ENCODE measurements around the gene TRIM2. TPM values are rescaled to one million over a fixed set of nuclear protein-coding genes. Genes with fewer than 3 reads are reported as not detected.

The TRIM2 gene
- total RNA-seq, 1 experiment from 2014 or later: 41.4 TPM

DNA sequence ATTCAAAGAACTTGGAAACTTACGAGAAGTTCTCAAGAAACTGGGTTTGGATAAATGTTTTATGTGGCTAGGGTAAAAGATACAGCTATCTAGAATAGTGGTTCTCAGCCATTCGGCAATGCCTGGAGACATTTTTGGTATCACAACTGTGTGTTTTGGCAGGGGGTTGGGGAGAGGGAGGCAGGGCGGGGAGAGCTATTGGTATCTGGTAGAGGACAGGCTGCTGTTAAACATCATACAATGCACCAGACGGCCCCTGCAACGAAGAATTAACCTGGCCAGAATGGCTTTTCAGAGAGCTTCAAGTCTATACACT lies 89.5 kb downstream of the TRIM2 start:
- ATAC-seq (no peak), DNase-seq (ENCODE audit: low read depth, low spot score) (no peak)
- H3K9ac ChIP-seq (ENCODE audit: low read length): no peak overlapping the region
- intact Hi-C loops (cut with micrococcal nuclease): no loop called here
- ChIA-PET POLR2A (no interaction called here), CTCF (no interaction called here), RAD21 (ENCODE audit: low non-redundant PET in 1 of 2, low total read pairs in 2 of 2, uncharacterized antibody in 2 of 2, unreplicated experiment in 2 of 2) (no interaction called here)
- H3K79me2 ChIP-seq (ENCODE audit: insufficient read depth, low read length): no peaks in the 10 kb centered on the region
- no peak overlapping the region for H3K4me3 ChIP-seq (replicated peaks in 1 of 2; ENCODE audit: low read depth in 1 of 2, low read length in 2 of 2)
- H3K4me1 ChIP-seq (ENCODE audit: control insufficient read depth in 1 of 2, insufficient read depth in 2 of 2, low read length in 2 of 2): no peaks in the 10 kb centered on the region
- no peak overlapping the region for H3K27ac ChIP-seq (ENCODE audit: low read depth, low read length)
- no peaks in the 10 kb centered on the region; the same call in 1 of the 2 replicates for H4K20me1 ChIP-seq (ENCODE audit: insufficient read depth)
- H3K27me3 ChIP-seq (ENCODE audit: insufficient read depth, low read length): no peaks in the 10 kb centered on the region
- H3K9me2 ChIP-seq (ENCODE audit: insufficient read depth): no peaks in the 10 kb centered on the region
- H3K36me3 ChIP-seq (ENCODE audit: control insufficient read depth in 1 of 2, insufficient read depth in 2 of 2, low read length in 2 of 2): no peaks in the 10 kb centered on the region
- no peak overlapping the region for H2AFZ ChIP-seq (ENCODE audit: low read depth, low read length, poor library complexity, severe bottlenecking)
- TF ChIP-seq ZNF274 (IDR thresholded peaks at IDR 0.05; ENCODE audit: low read depth, low read length) (no peak), SP1 (IDR thresholded peaks at IDR 0.05; ENCODE audit: low read depth) (no peak), POLR2A (IDR thresholded peaks at IDR 0.05; ENCODE audit: borderline replicate concordance, extremely low read depth, insufficient read depth, insufficient read length) (no peak), FOSL1 (IDR thresholded peaks at IDR 0.05; ENCODE audit: low read depth) (no peak), POLR2AphosphoS5 (IDR thresholded peaks at IDR 0.05; ENCODE audit: low read depth, low read length) (no peak), ELF1 (IDR thresholded peaks at IDR 0.05; ENCODE audit: borderline replicate concordance, low read depth) (no peak), RAD21 (IDR thresholded peaks at IDR 0.05; ENCODE audit: low read depth) (no peak), EZH2 (IDR thresholded peaks at IDR 0.05) (no peak), JUND (IDR thresholded peaks at IDR 0.05) (no peak), EZH2phosphoT487 (IDR thresholded peaks at IDR 0.05; ENCODE audit: borderline replicate concordance) (no peak), YY1 (IDR thresholded peaks at IDR 0.05; ENCODE audit: extremely low read depth, insufficient replicate concordance, low read depth, low read length) (no peak), CEBPB (IDR thresholded peaks at IDR 0.05; ENCODE audit: low read depth) (no peak), ZFX (IDR thresholded peaks at IDR 0.05) (no peak), EGR1 (IDR thresholded peaks at IDR 0.05; ENCODE audit: low read depth) (no peak), SRF (IDR thresholded peaks at IDR 0.05; ENCODE audit: low read depth) (no peak), CBX3 (IDR thresholded peaks at IDR 0.05; ENCODE audit: low read depth) (no peak)
- TF ChIP-seq, protein P1, sequence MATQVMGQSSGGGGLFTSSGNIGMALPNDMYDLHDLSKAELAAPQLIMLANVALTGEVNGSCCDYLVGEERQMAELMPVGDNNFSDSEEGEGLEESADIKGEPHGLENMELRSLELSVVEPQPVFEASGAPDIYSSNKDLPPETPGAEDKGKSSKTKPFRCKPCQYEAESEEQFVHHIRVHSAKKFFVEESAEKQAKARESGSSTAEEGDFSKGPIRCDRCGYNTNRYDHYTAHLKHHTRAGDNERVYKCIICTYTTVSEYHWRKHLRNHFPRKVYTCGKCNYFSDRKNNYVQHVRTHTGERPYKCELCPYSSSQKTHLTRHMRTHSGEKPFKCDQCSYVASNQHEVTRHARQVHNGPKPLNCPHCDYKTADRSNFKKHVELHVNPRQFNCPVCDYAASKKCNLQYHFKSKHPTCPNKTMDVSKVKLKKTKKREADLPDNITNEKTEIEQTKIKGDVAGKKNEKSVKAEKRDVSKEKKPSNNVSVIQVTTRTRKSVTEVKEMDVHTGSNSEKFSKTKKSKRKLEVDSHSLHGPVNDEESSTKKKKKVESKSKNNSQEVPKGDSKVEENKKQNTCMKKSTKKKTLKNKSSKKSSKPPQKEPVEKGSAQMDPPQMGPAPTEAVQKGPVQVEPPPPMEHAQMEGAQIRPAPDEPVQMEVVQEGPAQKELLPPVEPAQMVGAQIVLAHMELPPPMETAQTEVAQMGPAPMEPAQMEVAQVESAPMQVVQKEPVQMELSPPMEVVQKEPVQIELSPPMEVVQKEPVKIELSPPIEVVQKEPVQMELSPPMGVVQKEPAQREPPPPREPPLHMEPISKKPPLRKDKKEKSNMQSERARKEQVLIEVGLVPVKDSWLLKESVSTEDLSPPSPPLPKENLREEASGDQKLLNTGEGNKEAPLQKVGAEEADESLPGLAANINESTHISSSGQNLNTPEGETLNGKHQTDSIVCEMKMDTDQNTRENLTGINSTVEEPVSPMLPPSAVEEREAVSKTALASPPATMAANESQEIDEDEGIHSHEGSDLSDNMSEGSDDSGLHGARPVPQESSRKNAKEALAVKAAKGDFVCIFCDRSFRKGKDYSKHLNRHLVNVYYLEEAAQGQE (IDR thresholded peaks at IDR 0.05; ENCODE audit: low read depth): no peak
- TF ChIP-seq, protein P2, sequence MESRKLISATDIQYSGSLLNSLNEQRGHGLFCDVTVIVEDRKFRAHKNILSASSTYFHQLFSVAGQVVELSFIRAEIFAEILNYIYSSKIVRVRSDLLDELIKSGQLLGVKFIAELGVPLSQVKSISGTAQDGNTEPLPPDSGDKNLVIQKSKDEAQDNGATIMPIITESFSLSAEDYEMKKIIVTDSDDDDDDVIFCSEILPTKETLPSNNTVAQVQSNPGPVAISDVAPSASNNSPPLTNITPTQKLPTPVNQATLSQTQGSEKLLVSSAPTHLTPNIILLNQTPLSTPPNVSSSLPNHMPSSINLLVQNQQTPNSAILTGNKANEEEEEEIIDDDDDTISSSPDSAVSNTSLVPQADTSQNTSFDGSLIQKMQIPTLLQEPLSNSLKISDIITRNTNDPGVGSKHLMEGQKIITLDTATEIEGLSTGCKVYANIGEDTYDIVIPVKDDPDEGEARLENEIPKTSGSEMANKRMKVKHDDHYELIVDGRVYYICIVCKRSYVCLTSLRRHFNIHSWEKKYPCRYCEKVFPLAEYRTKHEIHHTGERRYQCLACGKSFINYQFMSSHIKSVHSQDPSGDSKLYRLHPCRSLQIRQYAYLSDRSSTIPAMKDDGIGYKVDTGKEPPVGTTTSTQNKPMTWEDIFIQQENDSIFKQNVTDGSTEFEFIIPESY (IDR thresholded peaks at IDR 0.05; ENCODE audit: extremely low read depth, insufficient replicate concordance, low read length): no peak
- TF ChIP-seq, protein P3, sequence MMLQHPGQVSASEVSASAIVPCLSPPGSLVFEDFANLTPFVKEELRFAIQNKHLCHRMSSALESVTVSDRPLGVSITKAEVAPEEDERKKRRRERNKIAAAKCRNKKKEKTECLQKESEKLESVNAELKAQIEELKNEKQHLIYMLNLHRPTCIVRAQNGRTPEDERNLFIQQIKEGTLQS (IDR thresholded peaks at IDR 0.05): no peak
- TF ChIP-seq, protein P4, sequence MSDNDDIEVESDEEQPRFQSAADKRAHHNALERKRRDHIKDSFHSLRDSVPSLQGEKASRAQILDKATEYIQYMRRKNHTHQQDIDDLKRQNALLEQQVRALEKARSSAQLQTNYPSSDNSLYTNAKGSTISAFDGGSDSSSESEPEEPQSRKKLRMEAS (IDR thresholded peaks at IDR 0.05): no peak
- no peak overlapping the region for H3K4me2 ChIP-seq (ENCODE audit: low read length)
- H3K9me3 ChIP-seq (ENCODE audit: control insufficient read depth in 1 of 2, insufficient read depth in 1 of 2, low read depth in 1 of 2, low read length in 2 of 2): no peaks in the 10 kb centered on the region
- no TSS peak for BruUV-seq (replicated peaks)

Measured in HCT116 (cell line).